K562 (cell line): ENCODE measurements around the gene SYNRG. TPM values are rescaled to one million over a fixed set of nuclear protein-coding genes. Genes with fewer than 3 reads are reported as not detected.
A peak's percentile ranks its signal among the peaks of the same experiment; 100 is the strongest.

Experiments
- IFI16 ChIP-seq: fragments of 250-450 bp; sonication (Bioruptor Pico); IDR thresholded peaks from 2 replicates; pipeline ENCODE4 v2.1.2; 2022; ENCODE audit warnings: mild to moderate bottlenecking, inconsistent platforms
- KDM1A ChIP-seq, 2 experiments: fragments of 450-650 bp; IDR thresholded peaks; 2 replicates each; pipeline ENCODE4 v1.6.1; 2016; ENCODE audit warnings: mild to moderate bottlenecking in 2 of 2
- NR2C1 ChIP-seq, 2 experiments: fragments of 450-650 bp; IDR thresholded peaks; 2 replicates each; pipeline ENCODE4 v1.6.1; 2017; ENCODE audit warnings: mild to moderate bottlenecking in 2 of 2, antibody characterized with exemption in 1 of 2, inconsistent platforms in 1 of 2, missing compliant biosample characterization in 1 of 2, missing genetic modification characterization in 1 of 2
- NR2C2 ChIP-seq, 2 experiments: fragments of 200-800 bp in 1 of 2; sonication (Bioruptor generic) in 1 of 2; sonication (generic) in 1 of 2; formaldehyde crosslinking in 1 of 2; IDR thresholded peaks; 2 replicates each; pipeline versions ENCODE4 v1.6.1 to v1.8.0; 2016 to 2022; ENCODE audit warnings: mild to moderate bottlenecking in 1 of 2, missing compliant biosample characterization in 1 of 2, missing genetic modification characterization in 1 of 2, missing genetic modification reagents in 1 of 2
- POLR2AphosphoS5 ChIP-seq: IDR thresholded peaks from 2 replicates; pipeline ENCODE4 v1.6.1; 2011; ENCODE audit warnings: mild to moderate bottlenecking, low read depth, low read length, moderate library complexity; ENCODE audit not compliant: control insufficient read depth, insufficient read depth
- SMARCE1 ChIP-seq: fragments of 450-650 bp; IDR thresholded peaks from 2 replicates; pipeline ENCODE4 v1.7.1; 2016; ENCODE audit warnings: mild to moderate bottlenecking
- ZNF316 ChIP-seq: fragments of 450-650 bp; IDR thresholded peaks from 2 replicates; pipeline ENCODE4 v1.6.1; 2016
- ZNF717 ChIP-seq: fragments of 250-450 bp; sonication (Bioruptor Pico); IDR thresholded peaks from 2 replicates; pipeline ENCODE4 v1.5.0; 2021
- polyA plus RNA-seq, 8 experiments: library from polyadenylated mRNA; depleted of rRNA in 4 of 8; stranded (reverse) in 5 of 8; unstranded in 3 of 8; fragments of >200 nt; fragmentation: Nextera tagmentation in 2 of 8; fragmentation: Illumina TruSeq in 1 of 8; extraction: Ambion mirVana in 2 of 8; extraction: Trizol in 1 of 8; gene quantifications; 2 replicates each; pipeline versions ENCODE4 v1.2.1 to v1.2.3, GENCODE V29; 2011 to 2014; ENCODE audit warnings: inconsistent platforms in 1 of 8, missing spikeins in 1 of 8
- total RNA-seq, 7 experiments: library from RNA; depleted of rRNA in 6 of 7; stranded (reverse); fragments of >200 nt in 6 of 7; fragmentation: Illumina TruSeq in 2 of 7; extraction: Trizol in 2 of 7; gene quantifications; 2 replicates each; pipeline versions ENCODE4 v1.2.1 to v1.2.3, GENCODE V29; 2011 to 2021; ENCODE audit warnings: low replicate concordance in 1 of 7
- TF ChIP-seq, protein P1 (sequence below): sonication (generic); formaldehyde crosslinking; IDR thresholded peaks from 2 replicates; pipeline ENCODE4 v1.8.0; 2022; ENCODE audit warnings: missing genetic modification reagents, mild to moderate bottlenecking, borderline replicate concordance
- TF ChIP-seq, protein P2 (sequence below): sonication (generic); formaldehyde crosslinking; IDR thresholded peaks from 2 replicates; pipeline ENCODE4 v1.8.1; 2023; ENCODE audit warnings: mild to moderate bottlenecking, missing genetic modification reagents, moderate library complexity
- TF ChIP-seq, protein P3 (sequence below): fragments of 250-450 bp; sonication (Bioruptor Pico); IDR thresholded peaks from 2 replicates; pipeline ENCODE4 v1.4.0; 2020
- TF ChIP-seq, protein P4 (sequence below), 2 experiments: fragments of 450-650 bp; IDR thresholded peaks; 2 replicates each; pipeline ENCODE4 v1.6.1; 2018; ENCODE audit warnings: mild to moderate bottlenecking in 2 of 2, low read depth in 1 of 2; ENCODE audit not compliant: partially characterized antibody in 2 of 2
- TF ChIP-seq, protein P5 (sequence below), 2 experiments: fragments of 450-650 bp; IDR thresholded peaks; 2 replicates each; pipeline ENCODE4 v1.6.1; 2016

Gene SYNRG
- total and polyA plus RNA-seq, 9 of the 15 experiments (the other 6 are each of a cell fraction or from before 2014, with no cell fraction given), result 2.9 to 28.2 (median 15.1) TPM

DNA sequence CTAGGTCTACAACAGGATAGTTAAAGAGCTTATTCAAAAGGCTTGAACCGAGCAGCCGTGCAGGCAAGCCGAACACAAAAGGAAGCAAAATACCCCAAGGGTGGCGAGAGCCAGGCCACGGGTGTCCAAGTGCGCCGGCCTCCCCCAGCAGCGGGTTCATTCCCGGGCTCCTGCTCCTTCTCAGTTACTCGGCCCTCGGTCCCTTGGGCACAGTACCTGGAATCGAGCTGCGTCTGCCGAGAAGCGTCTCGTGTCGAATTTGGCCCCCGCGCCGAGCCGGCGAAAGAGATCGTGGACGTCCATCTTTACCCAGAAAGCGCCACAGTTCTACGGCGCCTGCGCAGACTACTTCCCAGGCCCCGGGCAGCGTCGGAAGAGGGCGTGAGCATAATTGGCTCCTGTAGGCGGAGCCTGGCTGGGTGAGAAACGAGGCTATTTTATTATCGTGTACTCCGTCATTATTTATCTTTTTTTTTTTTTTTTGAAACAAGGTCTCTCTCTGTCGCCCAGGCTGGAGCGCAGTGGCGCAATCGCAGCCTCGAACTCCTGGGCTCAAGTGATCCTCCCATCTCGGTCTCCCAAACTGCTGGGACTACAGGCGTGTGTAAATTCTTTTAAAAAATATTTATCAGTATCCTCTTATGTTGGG is 34.0 kb upstream of the SYNRG start, which contains the start of gene DDX52 (continued):
- TF ChIP-seq NR2C2 (CRISPR knock-in tag; IDR thresholded peaks at IDR 0.05) (no peak), NR2C2 (tag; IDR thresholded peaks at IDR 0.05) (0 out of 2 replicates have a peak, but pooled peaks have one; percentile 40), ZNF316 (no peak), ZNF717 (no peak), POLR2AphosphoS5 (peak; percentile 85), KDM1A (IDR thresholded peaks at IDR 0.05) (no peak), NR2C1 (IDR thresholded peaks at IDR 0.05) (no peak), NR2C1 (tag; IDR thresholded peaks at IDR 0.05) (no peak), IFI16 (CRISPR knock-in tag) (no peak), SMARCE1 (no peak)
- TF ChIP-seq, protein P1, sequence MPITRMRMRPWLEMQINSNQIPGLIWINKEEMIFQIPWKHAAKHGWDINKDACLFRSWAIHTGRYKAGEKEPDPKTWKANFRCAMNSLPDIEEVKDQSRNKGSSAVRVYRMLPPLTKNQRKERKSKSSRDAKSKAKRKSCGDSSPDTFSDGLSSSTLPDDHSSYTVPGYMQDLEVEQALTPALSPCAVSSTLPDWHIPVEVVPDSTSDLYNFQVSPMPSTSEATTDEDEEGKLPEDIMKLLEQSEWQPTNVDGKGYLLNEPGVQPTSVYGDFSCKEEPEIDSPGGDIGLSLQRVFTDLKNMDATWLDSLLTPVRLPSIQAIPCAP (CRISPR knock-in tag), result no peak
- TF ChIP-seq, protein P2, sequence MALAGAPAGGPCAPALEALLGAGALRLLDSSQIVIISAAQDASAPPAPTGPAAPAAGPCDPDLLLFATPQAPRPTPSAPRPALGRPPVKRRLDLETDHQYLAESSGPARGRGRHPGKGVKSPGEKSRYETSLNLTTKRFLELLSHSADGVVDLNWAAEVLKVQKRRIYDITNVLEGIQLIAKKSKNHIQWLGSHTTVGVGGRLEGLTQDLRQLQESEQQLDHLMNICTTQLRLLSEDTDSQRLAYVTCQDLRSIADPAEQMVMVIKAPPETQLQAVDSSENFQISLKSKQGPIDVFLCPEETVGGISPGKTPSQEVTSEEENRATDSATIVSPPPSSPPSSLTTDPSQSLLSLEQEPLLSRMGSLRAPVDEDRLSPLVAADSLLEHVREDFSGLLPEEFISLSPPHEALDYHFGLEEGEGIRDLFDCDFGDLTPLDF (CRISPR knock-in tag), result no peak
- TF ChIP-seq, protein P3, sequence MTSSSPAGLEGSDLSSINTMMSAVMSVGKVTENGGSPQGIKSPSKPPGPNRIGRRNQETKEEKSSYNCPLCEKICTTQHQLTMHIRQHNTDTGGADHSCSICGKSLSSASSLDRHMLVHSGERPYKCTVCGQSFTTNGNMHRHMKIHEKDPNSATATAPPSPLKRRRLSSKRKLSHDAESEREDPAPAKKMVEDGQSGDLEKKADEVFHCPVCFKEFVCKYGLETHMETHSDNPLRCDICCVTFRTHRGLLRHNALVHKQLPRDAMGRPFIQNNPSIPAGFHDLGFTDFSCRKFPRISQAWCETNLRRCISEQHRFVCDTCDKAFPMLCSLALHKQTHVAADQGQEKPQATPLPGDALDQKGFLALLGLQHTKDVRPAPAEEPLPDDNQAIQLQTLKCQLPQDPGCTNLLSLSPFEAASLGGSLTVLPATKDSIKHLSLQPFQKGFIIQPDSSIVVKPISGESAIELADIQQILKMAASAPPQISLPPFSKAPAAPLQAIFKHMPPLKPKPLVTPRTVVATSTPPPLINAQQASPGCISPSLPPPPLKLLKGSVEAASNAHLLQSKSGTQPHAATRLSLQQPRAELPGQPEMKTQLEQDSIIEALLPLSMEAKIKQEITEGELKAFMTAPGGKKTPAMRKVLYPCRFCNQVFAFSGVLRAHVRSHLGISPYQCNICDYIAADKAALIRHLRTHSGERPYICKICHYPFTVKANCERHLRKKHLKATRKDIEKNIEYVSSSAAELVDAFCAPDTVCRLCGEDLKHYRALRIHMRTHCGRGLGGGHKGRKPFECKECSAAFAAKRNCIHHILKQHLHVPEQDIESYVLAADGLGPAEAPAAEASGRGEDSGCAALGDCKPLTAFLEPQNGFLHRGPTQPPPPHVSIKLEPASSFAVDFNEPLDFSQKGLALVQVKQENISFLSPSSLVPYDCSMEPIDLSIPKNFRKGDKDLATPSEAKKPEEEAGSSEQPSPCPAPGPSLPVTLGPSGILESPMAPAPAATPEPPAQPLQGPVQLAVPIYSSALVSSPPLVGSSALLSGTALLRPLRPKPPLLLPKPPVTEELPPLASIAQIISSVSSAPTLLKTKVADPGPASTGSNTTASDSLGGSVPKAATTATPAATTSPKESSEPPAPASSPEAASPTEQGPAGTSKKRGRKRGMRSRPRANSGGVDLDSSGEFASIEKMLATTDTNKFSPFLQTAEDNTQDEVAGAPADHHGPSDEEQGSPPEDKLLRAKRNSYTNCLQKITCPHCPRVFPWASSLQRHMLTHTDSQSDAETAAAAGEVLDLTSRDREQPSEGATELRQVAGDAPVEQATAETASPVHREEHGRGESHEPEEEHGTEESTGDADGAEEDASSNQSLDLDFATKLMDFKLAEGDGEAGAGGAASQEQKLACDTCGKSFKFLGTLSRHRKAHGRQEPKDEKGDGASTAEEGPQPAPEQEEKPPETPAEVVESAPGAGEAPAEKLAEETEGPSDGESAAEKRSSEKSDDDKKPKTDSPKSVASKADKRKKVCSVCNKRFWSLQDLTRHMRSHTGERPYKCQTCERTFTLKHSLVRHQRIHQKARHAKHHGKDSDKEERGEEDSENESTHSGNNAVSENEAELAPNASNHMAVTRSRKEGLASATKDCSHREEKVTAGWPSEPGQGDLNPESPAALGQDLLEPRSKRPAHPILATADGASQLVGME, result no peak
- TF ChIP-seq, protein P4, sequence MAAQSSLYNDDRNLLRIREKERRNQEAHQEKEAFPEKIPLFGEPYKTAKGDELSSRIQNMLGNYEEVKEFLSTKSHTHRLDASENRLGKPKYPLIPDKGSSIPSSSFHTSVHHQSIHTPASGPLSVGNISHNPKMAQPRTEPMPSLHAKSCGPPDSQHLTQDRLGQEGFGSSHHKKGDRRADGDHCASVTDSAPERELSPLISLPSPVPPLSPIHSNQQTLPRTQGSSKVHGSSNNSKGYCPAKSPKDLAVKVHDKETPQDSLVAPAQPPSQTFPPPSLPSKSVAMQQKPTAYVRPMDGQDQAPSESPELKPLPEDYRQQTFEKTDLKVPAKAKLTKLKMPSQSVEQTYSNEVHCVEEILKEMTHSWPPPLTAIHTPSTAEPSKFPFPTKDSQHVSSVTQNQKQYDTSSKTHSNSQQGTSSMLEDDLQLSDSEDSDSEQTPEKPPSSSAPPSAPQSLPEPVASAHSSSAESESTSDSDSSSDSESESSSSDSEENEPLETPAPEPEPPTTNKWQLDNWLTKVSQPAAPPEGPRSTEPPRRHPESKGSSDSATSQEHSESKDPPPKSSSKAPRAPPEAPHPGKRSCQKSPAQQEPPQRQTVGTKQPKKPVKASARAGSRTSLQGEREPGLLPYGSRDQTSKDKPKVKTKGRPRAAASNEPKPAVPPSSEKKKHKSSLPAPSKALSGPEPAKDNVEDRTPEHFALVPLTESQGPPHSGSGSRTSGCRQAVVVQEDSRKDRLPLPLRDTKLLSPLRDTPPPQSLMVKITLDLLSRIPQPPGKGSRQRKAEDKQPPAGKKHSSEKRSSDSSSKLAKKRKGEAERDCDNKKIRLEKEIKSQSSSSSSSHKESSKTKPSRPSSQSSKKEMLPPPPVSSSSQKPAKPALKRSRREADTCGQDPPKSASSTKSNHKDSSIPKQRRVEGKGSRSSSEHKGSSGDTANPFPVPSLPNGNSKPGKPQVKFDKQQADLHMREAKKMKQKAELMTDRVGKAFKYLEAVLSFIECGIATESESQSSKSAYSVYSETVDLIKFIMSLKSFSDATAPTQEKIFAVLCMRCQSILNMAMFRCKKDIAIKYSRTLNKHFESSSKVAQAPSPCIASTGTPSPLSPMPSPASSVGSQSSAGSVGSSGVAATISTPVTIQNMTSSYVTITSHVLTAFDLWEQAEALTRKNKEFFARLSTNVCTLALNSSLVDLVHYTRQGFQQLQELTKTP (IDR thresholded peaks at IDR 0.05; ENCODE audit: low read depth in 1 of 2, partially characterized antibody in 2 of 2), result no peak
- TF ChIP-seq, protein P5, sequence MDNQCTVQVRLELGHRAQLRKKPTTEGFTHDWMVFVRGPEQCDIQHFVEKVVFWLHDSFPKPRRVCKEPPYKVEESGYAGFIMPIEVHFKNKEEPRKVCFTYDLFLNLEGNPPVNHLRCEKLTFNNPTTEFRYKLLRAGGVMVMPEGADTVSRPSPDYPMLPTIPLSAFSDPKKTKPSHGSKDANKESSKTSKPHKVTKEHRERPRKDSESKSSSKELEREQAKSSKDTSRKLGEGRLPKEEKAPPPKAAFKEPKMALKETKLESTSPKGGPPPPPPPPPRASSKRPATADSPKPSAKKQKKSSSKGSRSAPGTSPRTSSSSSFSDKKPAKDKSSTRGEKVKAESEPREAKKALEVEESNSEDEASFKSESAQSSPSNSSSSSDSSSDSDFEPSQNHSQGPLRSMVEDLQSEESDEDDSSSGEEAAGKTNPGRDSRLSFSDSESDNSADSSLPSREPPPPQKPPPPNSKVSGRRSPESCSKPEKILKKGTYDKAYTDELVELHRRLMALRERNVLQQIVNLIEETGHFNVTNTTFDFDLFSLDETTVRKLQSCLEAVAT (IDR thresholded peaks at IDR 0.05), result no peak
